ENCODE measurements around the gene ZNF234. TPM values are rescaled to one million over a fixed set of nuclear protein-coding genes. Genes with fewer than 3 reads are reported as not detected.

ZNF234 gene
- polyA plus RNA-seq, 1 experiment, result 6.5 TPM

GRCh38 chr19:44176590-44176989, 35.2 kb downstream of the ZNF234 start:
- TF ChIP-seq CTCF (IDR thresholded peaks at IDR 0.05; ENCODE audit: low read depth, low read length), result no peak
- H3K27ac ChIP-seq (ENCODE audit: low read depth, low read length), result no peak overlapping the region
- ChIA-PET CTCF (no interaction called here), POLR2A (no interaction called here)
- no peak for DNase-seq (ENCODE audit: low read depth, low spot score)
- H3K9me3 ChIP-seq (ENCODE audit: control insufficient read depth, insufficient read depth, low read length), result peaks cover 23% of the 10 kb centered on the region
- H3K4me3 ChIP-seq (ENCODE audit: low read depth, low read length), result no peak overlapping the region
- no peaks in the 10 kb centered on the region for H3K27me3 ChIP-seq (ENCODE audit: control insufficient read depth, insufficient read depth, low read length)

GRCh38 chr19:44180968-44181367, 39.6 kb downstream of the ZNF234 start:
- ChIA-PET POLR2A (no interaction called here), CTCF (no interaction called here)
- Histone ChIP-seq H3K27me3 (ENCODE audit: control insufficient read depth, insufficient read depth, low read length) (no peaks in the 10 kb centered on the region), H3K9me3 (ENCODE audit: control insufficient read depth, insufficient read depth, low read length) (peaks cover 20% of the 10 kb centered on the region; the same call in 1 of the 2 replicates), H3K4me3 (ENCODE audit: low read depth, low read length) (no peak overlapping the region), H3K27ac (ENCODE audit: low read depth, low read length) (no peak overlapping the region)
- no peak for TF ChIP-seq CTCF (IDR thresholded peaks at IDR 0.05; ENCODE audit: low read depth, low read length)
- no peak for DNase-seq (ENCODE audit: low read depth, low spot score)

GRCh38 chr19:44182145-44182544, 40.8 kb downstream of the ZNF234 start:
- no peak for TF ChIP-seq CTCF (IDR thresholded peaks at IDR 0.05; ENCODE audit: low read depth, low read length)
- Histone ChIP-seq H3K9me3 (ENCODE audit: control insufficient read depth, insufficient read depth, low read length) (peaks cover 9% of the 10 kb centered on the region; the same call in 1 of the 2 replicates), H3K4me3 (ENCODE audit: low read depth, low read length) (no peak overlapping the region), H3K27me3 (ENCODE audit: control insufficient read depth, insufficient read depth, low read length) (no peaks in the 10 kb centered on the region), H3K27ac (ENCODE audit: low read depth, low read length) (no peak overlapping the region)
- POLR2A ChIA-PET, result no interaction called here
- CTCF ChIA-PET, result no interaction called here
- DNase-seq (ENCODE audit: low read depth, low spot score), result no peak

GRCh38 chr19:44190020-44190419, 48.7 kb downstream of the ZNF234 start:
- POLR2A ChIA-PET, result no interaction called here
- TF ChIP-seq CTCF (IDR thresholded peaks at IDR 0.05; ENCODE audit: low read depth, low read length), result no peak
- no peak for DNase-seq (ENCODE audit: low read depth, low spot score)
- Histone ChIP-seq H3K27ac (ENCODE audit: low read depth, low read length) (no peak overlapping the region), H3K9me3 (ENCODE audit: control insufficient read depth, insufficient read depth, low read length) (no peaks in the 10 kb centered on the region), H3K27me3 (ENCODE audit: control insufficient read depth, insufficient read depth, low read length) (no peaks in the 10 kb centered on the region), H3K4me3 (ENCODE audit: low read depth, low read length) (no peak overlapping the region)
- CTCF ChIA-PET, result no interaction called here

- DNase-seq (ENCODE audit: low read depth, low spot score), result no peak
- Histone ChIP-seq H3K4me3 (ENCODE audit: low read depth, low read length) (no peak overlapping the region), H3K27me3 (ENCODE audit: control insufficient read depth, insufficient read depth, low read length) (no peaks in the 10 kb centered on the region), H3K9me3 (ENCODE audit: control insufficient read depth, insufficient read depth, low read length) (no peaks in the 10 kb centered on the region), H3K27ac (ENCODE audit: low read depth, low read length) (no peak overlapping the region)
- ChIA-PET POLR2A (no interaction called here), CTCF (interaction anchor here (0.6 kb wide), 1 partner anchor 151 kb away, joined by 3 read pairs; no protein-coding TSS in a partner anchor)
- no peak for TF ChIP-seq CTCF (IDR thresholded peaks at IDR 0.05; ENCODE audit: low read depth, low read length)
Observed at GRCh38 chr19:44192127-44192526, 50.8 kb downstream of the ZNF234 start.
